OCI-LY3 (cell line): ENCODE results near the gene NKAIN2.

Experiments used
- H2AFZ ChIP-seq: fragments of 200-600, 300-600 bp; shearing (Covaris generic); 2 replicates; pipeline ENCODE4 v1.6.0; 2014; ENCODE audit warnings: antibody characterized with exemption, low read depth, low read length
- H3K27ac ChIP-seq: fragments of 200-600, 300-600 bp; sonication (generic); 2 replicates; pipeline ENCODE4 v1.5.1; 2014; ENCODE audit warnings: mild to moderate bottlenecking, low read length, moderate library complexity, mixed read lengths
- H3K27me3 ChIP-seq: fragments of 200-600, 300-600 bp; sonication (generic); 2 replicates; pipeline ENCODE4 v1.6.1; 2014; ENCODE audit warnings: low read depth, low read length, mixed read lengths
- H3K36me3 ChIP-seq: fragments of 200-600, 300-600 bp; sonication (generic); replicated peaks from 2 replicates; pipeline ENCODE3; 2014; ENCODE audit warnings: low read depth, low read length, mixed read lengths
- H3K4me1 ChIP-seq: fragments of 300-600, 200-600 bp; sonication (generic); 2 replicates; pipeline ENCODE4 v1.6.1; 2014; ENCODE audit warnings: low read length, mixed read lengths
- H3K4me2 ChIP-seq: fragments of 200-600, 300-600 bp; sonication (generic); 2 replicates; pipeline ENCODE4 v1.6.1; 2014; ENCODE audit warnings: low read length, mixed read lengths
- H3K4me3 ChIP-seq: fragments of 300-600, 200-600 bp; sonication (generic); 2 replicates; pipeline ENCODE4 v1.5.1; 2014; ENCODE audit warnings: antibody characterized with exemption, mild to moderate bottlenecking, low read length, moderate library complexity
- H3K79me2 ChIP-seq: fragments of 300-600, 200-600 bp; shearing (Covaris generic); 2 replicates; pipeline ENCODE4 v1.6.1; 2014; ENCODE audit warnings: mild to moderate bottlenecking, low read length, mixed read lengths
- H3K9ac ChIP-seq: fragments of 300-600, 200-600 bp; shearing (Covaris generic); 2 replicates; pipeline ENCODE4 v1.6.0; 2014; ENCODE audit warnings: mild to moderate bottlenecking, low read length, moderate library complexity
- H3K9me3 ChIP-seq: fragments of 200-600, 300-600 bp; shearing (Covaris generic); 2 replicates; pipeline ENCODE4 v1.6.1; 2014; ENCODE audit warnings: low read length, mixed read lengths; ENCODE audit not compliant: insufficient read depth
- H4K20me1 ChIP-seq: fragments of 200-600, 300-600 bp; sonication (generic); 2 replicates; pipeline ENCODE4 v1.6.1; 2016; ENCODE audit warnings: low read length, mixed read lengths; ENCODE audit not compliant: insufficient read depth
- EZH2phosphoT487 ChIP-seq: fragments of 200-600 bp; shearing (Covaris generic); IDR thresholded peaks from 2 replicates; pipeline ENCODE4 v1.6.1; 2018; ENCODE audit warnings: antibody characterized with exemption, mixed run types, low read depth
- TF ChIP-seq, protein P1 (sequence below): fragments of 200-600, 300-600 bp; sonication (generic); IDR thresholded peaks from 2 replicates; pipeline ENCODE4 v1.5.1; 2014; ENCODE audit warnings: antibody characterized with exemption, low read length, low read depth

NKAIN2 gene

GRCh38 chr6:123869334-123869733 is 65.7 kb downstream of the NKAIN2 start:
- H3K36me3 ChIP-seq = no peaks in the 10 kb centered on the region
- no peaks in the 10 kb centered on the region for H4K20me1 ChIP-seq
- no peaks in the 10 kb centered on the region for H3K79me2 ChIP-seq
- no peak overlapping the region for H3K4me3 ChIP-seq
- no peaks in the 10 kb centered on the region for H3K27me3 ChIP-seq
- H3K9ac ChIP-seq = no peak overlapping the region
- H2AFZ ChIP-seq = no peak overlapping the region
- H3K9me3 ChIP-seq = no peaks in the 10 kb centered on the region
- TF ChIP-seq, protein P1, sequence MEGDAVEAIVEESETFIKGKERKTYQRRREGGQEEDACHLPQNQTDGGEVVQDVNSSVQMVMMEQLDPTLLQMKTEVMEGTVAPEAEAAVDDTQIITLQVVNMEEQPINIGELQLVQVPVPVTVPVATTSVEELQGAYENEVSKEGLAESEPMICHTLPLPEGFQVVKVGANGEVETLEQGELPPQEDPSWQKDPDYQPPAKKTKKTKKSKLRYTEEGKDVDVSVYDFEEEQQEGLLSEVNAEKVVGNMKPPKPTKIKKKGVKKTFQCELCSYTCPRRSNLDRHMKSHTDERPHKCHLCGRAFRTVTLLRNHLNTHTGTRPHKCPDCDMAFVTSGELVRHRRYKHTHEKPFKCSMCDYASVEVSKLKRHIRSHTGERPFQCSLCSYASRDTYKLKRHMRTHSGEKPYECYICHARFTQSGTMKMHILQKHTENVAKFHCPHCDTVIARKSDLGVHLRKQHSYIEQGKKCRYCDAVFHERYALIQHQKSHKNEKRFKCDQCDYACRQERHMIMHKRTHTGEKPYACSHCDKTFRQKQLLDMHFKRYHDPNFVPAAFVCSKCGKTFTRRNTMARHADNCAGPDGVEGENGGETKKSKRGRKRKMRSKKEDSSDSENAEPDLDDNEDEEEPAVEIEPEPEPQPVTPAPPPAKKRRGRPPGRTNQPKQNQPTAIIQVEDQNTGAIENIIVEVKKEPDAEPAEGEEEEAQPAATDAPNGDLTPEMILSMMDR = no peak
- TF ChIP-seq EZH2phosphoT487 = no peak
- H3K27ac ChIP-seq = no peak overlapping the region
- H3K4me2 ChIP-seq = no peak overlapping the region
- H3K4me1 ChIP-seq = peaks cover 18% of the 10 kb centered on the region

DNA sequence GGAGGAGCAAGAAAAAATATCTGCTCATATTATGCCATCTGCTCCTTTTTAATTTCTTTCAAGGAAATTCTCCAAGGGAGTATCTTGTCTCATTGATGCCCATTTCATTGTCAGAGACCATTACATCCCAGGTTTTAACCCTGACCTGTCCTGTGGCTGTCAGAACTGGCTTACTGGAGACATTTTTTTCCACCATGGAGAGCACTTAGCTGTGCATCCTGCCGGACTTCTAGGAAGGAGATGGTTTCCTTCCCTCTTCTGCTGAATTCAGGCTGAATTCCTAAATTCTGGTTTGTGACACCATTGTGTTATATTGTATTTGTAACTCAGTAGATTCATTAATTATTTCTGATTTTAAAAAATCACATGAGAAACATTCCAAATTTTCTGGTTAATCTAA is 70.3 kb downstream of the NKAIN2 start:
- no peaks in the 10 kb centered on the region for H3K79me2 ChIP-seq
- H3K9me3 ChIP-seq = no peaks in the 10 kb centered on the region
- peaks cover 26% of the 10 kb centered on the region for H3K4me1 ChIP-seq
- no peak overlapping the region for H3K27ac ChIP-seq
- H3K9ac ChIP-seq = no peak overlapping the region
- no peaks in the 10 kb centered on the region for H4K20me1 ChIP-seq
- no peak for TF ChIP-seq EZH2phosphoT487
- TF ChIP-seq, protein P1 = no peak
- H3K4me3 ChIP-seq = no peak overlapping the region
- no peaks in the 10 kb centered on the region for H3K36me3 ChIP-seq
- H3K4me2 ChIP-seq = peak overlapping the region; percentile 44; the same call in 1 of the 2 replicates
- H3K27me3 ChIP-seq = no peaks in the 10 kb centered on the region
- H2AFZ ChIP-seq = no peak overlapping the region

GRCh38 chr6:123875784-123876183 is 72.1 kb downstream of the NKAIN2 start:
- H3K4me2 ChIP-seq = no peak overlapping the region

GRCh38 chr6:123879749-123880148 is 76.1 kb downstream of the NKAIN2 start:
- Histone ChIP-seq H3K27me3 (no peaks in the 10 kb centered on the region), H3K4me3 (no peak overlapping the region), H3K27ac (no peak overlapping the region), H3K4me1 (peaks cover 14% of the 10 kb centered on the region), H3K9me3 (no peaks in the 10 kb centered on the region), H3K9ac (no peak overlapping the region), H4K20me1 (no peaks in the 10 kb centered on the region), H3K36me3 (no peaks in the 10 kb centered on the region), H3K4me2 (no peak overlapping the region; the same call in 1 of the 2 replicates), H2AFZ (no peak overlapping the region), H3K79me2 (no peaks in the 10 kb centered on the region)
- TF ChIP-seq, protein P1 = no peak
- no peak for TF ChIP-seq EZH2phosphoT487

More at GRCh38 chr6:123875784-123876183, 72.1 kb downstream of the NKAIN2 start:
- Histone ChIP-seq H3K9ac (no peak overlapping the region), H3K36me3 (no peaks in the 10 kb centered on the region), H3K79me2 (no peaks in the 10 kb centered on the region), H3K4me3 (no peak overlapping the region), H2AFZ (no peak overlapping the region), H3K4me1 (peaks cover 26% of the 10 kb centered on the region), H3K9me3 (no peaks in the 10 kb centered on the region), H3K27ac (no peak overlapping the region), H3K27me3 (no peaks in the 10 kb centered on the region), H4K20me1 (no peaks in the 10 kb centered on the region)
- TF ChIP-seq, protein P1 = no peak
- no peak for TF ChIP-seq EZH2phosphoT487
